Mesodermal cell (in vitro differentiated cells): ENCODE results near the gene C1orf35.

Experiments used
- H3K27ac ChIP-seq: 2 replicates; pipeline ENCODE4 v1.7.0; 2013; ENCODE audit warnings: mild to moderate bottlenecking, low read depth, low read length, moderate library complexity; ENCODE audit not compliant: severe bottlenecking
- H3K36me3 ChIP-seq: 2 replicates; pipeline ENCODE4 v1.7.1; 2013; ENCODE audit warnings: mild to moderate bottlenecking, low read length, moderate library complexity; ENCODE audit not compliant: control insufficient read depth, insufficient read depth
- H3K4me1 ChIP-seq: one replicate; pipeline ENCODE4 v1.7.1; 2013; ENCODE audit warnings: mild to moderate bottlenecking, low read length; ENCODE audit not compliant: insufficient read depth, control insufficient read depth, poor library complexity, severe bottlenecking
- H3K4me3 ChIP-seq: 2 replicates; pipeline ENCODE4 v1.7.0; 2013; ENCODE audit warnings: low read length, control low read depth, mild to moderate bottlenecking; ENCODE audit not compliant: insufficient read depth, poor library complexity, severe bottlenecking; ENCODE audit errors: extremely low read depth
- H3K9me3 ChIP-seq: 2 replicates; pipeline ENCODE4 v1.7.1; 2013; ENCODE audit warnings: mild to moderate bottlenecking, low read length, moderate library complexity; ENCODE audit not compliant: control insufficient read depth
- WGBS, 2 experiments: methylation state at CpG; one replicate each; pipeline ENCODE4 v1.1.5; 2013; ENCODE audit warnings: missing lambda C conversion rate in 2 of 2; ENCODE audit not compliant: insufficient coverage in 2 of 2; 5-methylcytosine and 5-hydroxymethylcytosine counted together

C1orf35 gene

DNA sequence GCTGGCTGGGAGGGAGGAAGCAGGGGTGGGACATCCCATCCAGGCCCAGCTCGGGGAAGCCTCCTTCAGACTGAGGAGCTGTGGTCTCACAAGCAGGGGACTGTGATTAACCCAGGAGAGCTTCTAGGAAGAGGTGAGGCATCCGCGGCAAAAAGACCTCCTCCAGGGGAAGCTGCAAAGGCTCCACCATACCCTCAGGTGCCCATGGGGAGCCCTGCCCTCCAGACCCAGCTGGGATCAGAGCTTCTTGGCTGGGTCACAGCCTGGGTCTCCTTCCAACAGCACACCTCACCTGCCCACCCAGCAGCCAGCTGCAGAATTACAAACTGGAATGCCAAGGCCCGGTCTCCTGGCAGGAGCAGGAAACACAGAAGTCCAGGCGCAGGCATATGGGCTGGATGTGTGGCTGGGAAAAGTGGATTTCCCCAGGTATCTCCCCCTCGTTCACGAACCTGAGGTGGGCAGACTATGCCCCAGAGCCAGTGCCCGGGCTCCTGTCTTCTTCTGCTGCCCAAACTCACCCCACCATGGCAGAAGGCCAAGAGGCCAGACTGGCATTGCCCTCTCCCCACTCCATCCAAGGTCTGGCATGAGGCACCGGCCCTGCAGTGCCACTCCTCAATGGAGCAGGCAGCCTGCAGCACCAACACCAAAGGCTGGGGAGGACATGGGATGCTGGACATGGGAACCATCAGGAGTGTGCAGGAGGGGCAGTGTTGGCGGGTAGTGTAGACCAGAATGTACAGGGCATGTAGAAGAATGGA, 36.1 kb downstream of the C1orf35 start:
- Histone ChIP-seq H3K36me3 (no peaks in the 10 kb centered on the region), H3K4me3 (no peak overlapping the region), H3K4me1 (no peaks in the 10 kb centered on the region), H3K9me3 (no peaks in the 10 kb centered on the region), H3K27ac (no peak overlapping the region)
- WGBS, 2 experiments: 76 to 83% methylated on average over 5 to 10 of the region's 10 CpGs

GRCh38 chr1:228066416-228066815, 36.7 kb downstream of the C1orf35 start:
- Histone ChIP-seq H3K4me1 (no peaks in the 10 kb centered on the region), H3K9me3 (no peaks in the 10 kb centered on the region), H3K27ac (no peak overlapping the region), H3K4me3 (no peak overlapping the region), H3K36me3 (no peaks in the 10 kb centered on the region)
- 61 to 65% methylated on average over 4 of the region's 4 CpGs for WGBS, 2 experiments

GRCh38 chr1:228065543-228066347, 37.4 kb downstream of the C1orf35 start:
- H3K27ac ChIP-seq: no peak overlapping the region
- 88 to 93% methylated on average over 13 to 14 of the region's 15 CpGs for WGBS, 2 experiments
- H3K9me3 ChIP-seq: no peaks in the 10 kb centered on the region
- H3K4me3 ChIP-seq: no peak overlapping the region
- no peaks in the 10 kb centered on the region for H3K4me1 ChIP-seq
- no peaks in the 10 kb centered on the region for H3K36me3 ChIP-seq

DNA sequence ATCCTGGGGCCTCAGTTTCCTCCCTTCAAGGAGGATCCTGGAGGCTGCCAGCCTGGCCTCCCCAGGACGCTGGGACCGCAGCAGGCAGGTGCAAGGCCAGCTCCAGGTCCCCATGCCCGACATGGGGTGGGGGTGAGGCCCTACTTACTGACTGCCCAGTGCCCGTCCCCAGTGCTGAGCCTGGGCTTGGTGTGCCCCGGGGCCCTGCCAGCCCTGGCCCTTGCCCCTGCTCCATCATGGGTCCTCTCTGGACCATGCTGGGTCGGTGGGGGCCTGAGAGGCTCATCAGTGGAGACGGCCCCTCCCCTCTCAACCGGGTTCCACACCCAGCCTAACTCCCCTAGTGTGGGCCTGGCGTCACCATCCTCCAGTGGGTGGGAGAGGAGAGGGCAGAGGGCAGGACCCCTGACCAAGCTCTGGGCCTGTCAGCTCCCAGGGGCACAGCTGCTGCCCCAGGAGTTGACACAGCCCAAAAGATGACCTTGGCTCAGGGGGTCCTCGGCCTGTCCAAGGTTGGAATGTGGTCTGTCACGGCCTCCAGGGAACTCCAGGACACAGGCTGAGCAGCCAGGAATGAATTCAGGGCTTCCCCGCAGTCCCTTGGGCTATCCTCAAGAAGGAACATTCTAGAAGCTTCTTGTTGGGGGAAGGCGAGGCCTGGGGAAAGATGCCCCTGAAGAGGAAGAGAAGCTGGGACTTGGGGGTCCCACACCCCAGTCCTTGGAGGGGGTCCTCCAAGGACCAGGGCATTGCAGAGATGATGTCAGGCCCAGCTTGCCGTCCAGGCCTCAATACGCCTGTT, 38.2 kb downstream of the C1orf35 start:
- 71 to 85% methylated on average over 10 to 13 of the region's 15 CpGs for WGBS, 2 experiments
- no peak overlapping the region for H3K4me3 ChIP-seq
- no peak overlapping the region for H3K27ac ChIP-seq
- no peaks in the 10 kb centered on the region for H3K9me3 ChIP-seq
- peaks cover 5% of the 10 kb centered on the region for H3K4me1 ChIP-seq
- no peaks in the 10 kb centered on the region for H3K36me3 ChIP-seq

DNA sequence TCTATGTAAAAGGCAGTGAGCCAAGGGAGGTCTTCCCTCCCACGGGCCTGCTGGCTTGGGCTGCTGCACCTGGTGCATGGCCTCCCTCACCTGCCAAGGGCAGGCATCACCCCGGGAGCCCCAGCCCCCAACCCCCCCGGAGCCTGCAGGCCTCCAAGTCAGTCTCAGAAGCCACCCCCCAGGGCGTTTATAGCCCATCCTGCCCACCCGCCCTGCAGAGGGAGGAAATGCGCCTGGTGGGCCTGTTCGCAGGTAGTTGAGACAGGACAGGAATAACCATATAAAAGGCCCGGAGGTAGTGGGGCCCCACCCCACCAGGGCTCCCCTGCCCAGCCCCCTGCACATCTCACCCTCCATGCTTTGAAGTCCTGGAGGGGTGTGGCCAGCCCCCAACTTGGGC, 38.8 kb downstream of the C1orf35 start:
- WGBS, 2 experiments: 7 to 53% methylated on average over 3 to 6 of the region's 8 CpGs
- peaks cover 5% of the 10 kb centered on the region for H3K4me1 ChIP-seq
- H3K9me3 ChIP-seq: no peaks in the 10 kb centered on the region
- H3K27ac ChIP-seq: no peak overlapping the region
- H3K4me3 ChIP-seq: no peak overlapping the region
- H3K36me3 ChIP-seq: no peaks in the 10 kb centered on the region

DNA sequence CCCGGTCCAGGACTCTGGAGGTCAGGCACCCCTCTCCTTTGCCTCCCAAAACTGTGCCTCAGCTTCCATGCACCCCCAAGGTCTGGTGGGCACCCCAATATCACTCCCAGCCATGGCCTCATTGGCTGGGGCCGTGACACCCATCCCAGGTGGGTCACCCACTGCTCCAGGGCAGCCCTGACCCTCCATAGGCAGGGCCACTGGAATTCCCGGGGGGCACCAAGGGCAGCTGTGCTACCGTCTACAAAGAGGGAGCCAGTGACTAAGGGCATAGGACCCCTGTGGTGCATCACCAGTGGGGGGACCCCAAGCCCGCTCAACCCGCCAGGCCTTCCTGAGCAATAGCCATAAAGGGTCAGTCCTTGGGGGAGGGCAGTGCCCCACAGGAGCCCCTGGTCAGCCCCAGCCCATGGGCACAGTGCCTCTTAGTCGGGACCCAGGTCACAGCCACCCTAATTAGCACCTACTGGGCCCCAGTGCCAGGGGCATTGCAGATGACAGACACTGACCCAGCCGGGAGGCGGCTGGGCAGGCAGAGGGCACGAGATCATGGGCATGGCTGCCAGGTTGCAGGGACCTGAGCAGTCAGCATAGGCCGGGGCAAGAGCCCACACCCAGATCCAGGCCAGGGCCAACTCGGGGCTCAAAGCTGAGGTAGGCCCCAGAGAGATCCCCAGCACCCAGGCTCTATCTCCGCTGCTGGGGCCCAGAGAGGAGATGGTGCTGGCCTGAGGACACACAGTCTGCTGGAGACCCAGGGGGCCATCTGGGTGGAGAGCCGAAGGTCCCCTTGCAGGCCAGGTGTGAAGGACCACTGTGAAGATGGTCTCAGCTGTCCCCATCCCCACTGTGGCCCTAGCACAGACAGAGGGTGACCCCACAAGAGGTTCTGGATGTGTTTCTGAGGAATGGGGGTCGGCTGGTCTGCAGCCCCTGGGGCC, 39.6 kb downstream of the C1orf35 start:
- H3K4me1 ChIP-seq: peaks cover 5% of the 10 kb centered on the region
- no peaks in the 10 kb centered on the region for H3K9me3 ChIP-seq
- WGBS, 2 experiments: 88 to 89% methylated on average over 15 of the region's 15 CpGs
- no peak overlapping the region for H3K4me3 ChIP-seq
- no peaks in the 10 kb centered on the region for H3K36me3 ChIP-seq
- H3K27ac ChIP-seq: no peak overlapping the region

DNA sequence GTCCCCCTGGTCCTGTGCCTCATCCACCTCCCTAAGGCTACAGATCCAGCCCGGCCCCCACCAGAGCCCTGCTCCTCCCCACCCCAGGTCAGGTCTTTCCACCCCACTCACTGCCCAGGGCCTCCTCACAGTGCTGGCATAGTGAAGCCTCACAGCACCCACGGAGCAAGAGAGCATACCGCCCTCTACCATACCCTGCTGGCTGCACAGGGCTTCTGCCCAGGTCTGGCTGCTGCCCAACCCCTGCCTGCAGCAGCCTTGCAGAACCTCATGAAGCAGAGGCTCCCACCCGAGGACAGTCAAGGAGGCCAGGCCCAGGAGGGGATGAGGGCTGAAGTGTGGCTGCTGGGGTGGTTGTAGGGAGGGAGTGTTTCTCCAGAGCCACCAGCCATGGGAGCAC, 40.3 kb downstream of the C1orf35 start:
- no peak overlapping the region for H3K27ac ChIP-seq
- no peak overlapping the region for H3K4me3 ChIP-seq

GRCh38 chr1:228062085-228062791, 40.9 kb downstream of the C1orf35 start:
- WGBS, 2 experiments: 94 to 95% methylated on average over 4 to 7 of the region's 9 CpGs
- Histone ChIP-seq H3K4me1 (peaks cover 5% of the 10 kb centered on the region), H3K4me3 (no peak overlapping the region), H3K36me3 (no peaks in the 10 kb centered on the region), H3K9me3 (no peaks in the 10 kb centered on the region), H3K27ac (no peak overlapping the region)

More for the DNA sequence above, 40.3 kb downstream of the C1orf35 start:
- WGBS, 2 experiments: 56 to 100% methylated on average over 1 to 3 of the region's 4 CpGs
- no peaks in the 10 kb centered on the region for H3K9me3 ChIP-seq
- H3K4me1 ChIP-seq: peaks cover 5% of the 10 kb centered on the region
- H3K36me3 ChIP-seq: no peaks in the 10 kb centered on the region

- H3K9me3 ChIP-seq: no peaks in the 10 kb centered on the region
- no peak overlapping the region for H3K27ac ChIP-seq
- H3K4me3 ChIP-seq: no peak overlapping the region
- WGBS, 2 experiments: 94 to 96% methylated on average over 6 to 8 of the region's 10 CpGs
- peaks cover 5% of the 10 kb centered on the region for H3K4me1 ChIP-seq
- H3K36me3 ChIP-seq: no peaks in the 10 kb centered on the region
Observed at GRCh38 chr1:228061411-228062084, 41.6 kb downstream of the C1orf35 start.
